CD14-positive monocyte (primary cell): ENCODE results near the gene PRDM11. TPM values are rescaled to one million over a fixed set of nuclear protein-coding genes. Genes with fewer than 3 reads are reported as not detected.

Experiments
- DNase-seq, 3 donors: peaks; one replicate each; pipeline ENCODE4 v3.0.0-alpha.2; 2011 to 2022
- H2AFZ ChIP-seq: 2 replicates; pipeline ENCODE4 v1.6.0; 2012; ENCODE audit warnings: mild to moderate bottlenecking, low read depth, low read length, inconsistent platforms; ENCODE audit not compliant: insufficient read depth, poor library complexity, severe bottlenecking
- H3K27ac ChIP-seq, 2 donors: 1 replicate in 1 of 2; 2 replicates in 1 of 2; pipeline ENCODE4 v1.5.1; 2012 to 2013; ENCODE audit warnings: low read length in 2 of 2, control low read depth in 1 of 2, inconsistent platforms in 1 of 2, low read depth in 1 of 2, mild to moderate bottlenecking in 1 of 2
- H3K27me3 ChIP-seq, 2 donors: one replicate each; pipeline versions ENCODE4 v1.6.0 to v1.6.1; 2011 to 2013; ENCODE audit warnings: low read length in 2 of 2; ENCODE audit not compliant: control insufficient read depth in 2 of 2, insufficient read depth in 2 of 2
- H3K36me3 ChIP-seq, 2 donors: replicated peaks in 1 of 2; 1 replicate in 1 of 2; 2 replicates in 1 of 2; pipeline versions ENCODE4 v1.5.1 to v1.6.1; 2012 to 2013; ENCODE audit warnings: low read length in 2 of 2, control low read depth in 1 of 2, inconsistent platforms in 1 of 2, mild to moderate bottlenecking in 1 of 2; ENCODE audit not compliant: insufficient read depth in 2 of 2, control insufficient read depth in 1 of 2
- H3K4me1 ChIP-seq, 2 donors: 1 replicate in 1 of 2; 2 replicates in 1 of 2; pipeline versions ENCODE4 v1.5.1 to v1.6.1; 2012 to 2013; ENCODE audit warnings: low read length in 2 of 2, control low read depth in 1 of 2, inconsistent platforms in 1 of 2, mild to moderate bottlenecking in 1 of 2, moderate library complexity in 1 of 2; ENCODE audit not compliant: insufficient read depth in 2 of 2, control insufficient read depth in 1 of 2
- H3K4me2 ChIP-seq: replicated peaks from 2 replicates; pipeline ENCODE3; 2012; ENCODE audit warnings: low read length, moderate library complexity, mild to moderate bottlenecking; ENCODE audit not compliant: poor library complexity, severe bottlenecking; ENCODE audit errors: extremely low read depth
- H3K4me3 ChIP-seq, 3 experiments: fragments of 200-600 bp in 1 of 3; sonication (generic) in 1 of 3; replicated peaks in 1 of 3; 1 replicate in 2 of 3; 2 replicates in 1 of 3; pipeline ENCODE4 v1.5.1; 2011 to 2013; ENCODE audit warnings: low read length in 3 of 3, mild to moderate bottlenecking in 3 of 3, control low read depth in 2 of 3, low read depth in 2 of 3, inconsistent platforms in 1 of 3, moderate library complexity in 1 of 3
- H3K79me2 ChIP-seq: 2 replicates; pipeline ENCODE4 v1.6.0; 2012; ENCODE audit warnings: mild to moderate bottlenecking, control low read depth, inconsistent platforms, low read length, moderate library complexity; ENCODE audit not compliant: insufficient read depth
- H3K9ac ChIP-seq: 2 replicates; pipeline ENCODE4 v1.6.0; 2017; ENCODE audit warnings: low read length, mild to moderate bottlenecking; ENCODE audit not compliant: insufficient read depth, poor library complexity, severe bottlenecking
- H3K9me3 ChIP-seq, 2 donors: replicated peaks in 1 of 2; 1 replicate in 1 of 2; 2 replicates in 1 of 2; pipeline versions ENCODE4 v1.5.1 to v1.6.1; 2012 to 2013; ENCODE audit warnings: low read length in 2 of 2, control low read depth in 1 of 2; ENCODE audit not compliant: control insufficient read depth in 1 of 2, insufficient read depth in 1 of 2
- H4K20me1 ChIP-seq: 2 replicates; pipeline ENCODE4 v1.6.0; 2012; ENCODE audit warnings: mild to moderate bottlenecking, low read length, control low read depth, moderate library complexity; ENCODE audit not compliant: insufficient read depth
- H3K27ac Mint-ChIP-seq, 7 donors: one replicate each; pipeline ENCODE4 v1.8.0; 2020; ENCODE audit warnings: mild to moderate bottlenecking in 7 of 7, mixed read lengths in 7 of 7, moderate library complexity in 6 of 7, inconsistent platforms in 2 of 7
- H3K27me3 Mint-ChIP-seq, 3 donors: one replicate each; pipeline ENCODE4 v1.8.0; 2021 to 2022; ENCODE audit warnings: low read depth in 3 of 3, mild to moderate bottlenecking in 3 of 3, mixed read lengths in 3 of 3, moderate library complexity in 3 of 3, inconsistent platforms in 1 of 3
- H3K36me3 Mint-ChIP-seq, 2 donors: one replicate each; pipeline ENCODE4 v1.8.0; 2020; ENCODE audit warnings: mixed read lengths in 2 of 2, inconsistent platforms in 1 of 2, mild to moderate bottlenecking in 1 of 2
- H3K4me1 Mint-ChIP-seq: one replicate; pipeline ENCODE4 v1.8.0; 2020; ENCODE audit warnings: mild to moderate bottlenecking, mixed read lengths
- H3K4me3 Mint-ChIP-seq, 2 donors: one replicate each; pipeline ENCODE4 v1.8.0; 2020; ENCODE audit warnings: mild to moderate bottlenecking in 2 of 2, mixed read lengths in 2 of 2, moderate library complexity in 1 of 2
- H3K9me3 Mint-ChIP-seq, 7 donors: one replicate each; pipeline ENCODE4 v1.8.0; 2020 to 2022; ENCODE audit warnings: mixed read lengths in 7 of 7, mild to moderate bottlenecking in 6 of 7, moderate library complexity in 6 of 7, inconsistent platforms in 2 of 7
- WGBS: methylation state at CpG from one replicate; pipeline ENCODE4 v1.1.5; 2013; ENCODE audit warnings: missing lambda C conversion rate; ENCODE audit not compliant: insufficient coverage; 5-methylcytosine and 5-hydroxymethylcytosine counted together
- intact Hi-C, 2 donors: fragments of 100-400 bp; cut with micrococcal nuclease; formaldehyde crosslinking; loops; one replicate each; pipeline versions ENCODE4 v1.15.0 to v1.15.1; 2023
- polyA plus RNA-seq, 3 donors: library from polyadenylated mRNA; depleted of rRNA in 1 of 3; unstranded in 2 of 3; stranded (reverse) in 1 of 3; fragments of 300-500 nt in 2 of 3; fragments of >200 nt in 1 of 3; fragmentation: Illumina TruSeq in 2 of 3; gene quantifications; 1 replicate in 2 of 3; 2 replicates in 1 of 3; pipeline ENCODE4 v1.2.3, GENCODE V29; 2012 to 2021
- TF ChIP-seq, protein P1 (sequence below): fragments of 200-600 bp; IDR thresholded peaks from one replicate; pipeline ENCODE4 v1.8.0; 2022; ENCODE audit warnings: antibody characterized with exemption, mild to moderate bottlenecking

The PRDM11 gene
- polyA plus RNA-seq, 3 donors, result 0.48 to 1.8 TPM; not detected in 1

- Histone ChIP-seq H3K9ac (no peak overlapping the region), H3K79me2 (no peaks in the 10 kb centered on the region), H2AFZ (no peak overlapping the region), H3K4me2 (no peak overlapping the region), H3K27me3 (peaks cover 4 to 14% of the 10 kb centered on the region in 2 donors), H3K4me3 (no peak overlapping the region), H3K4me1 (no peaks in the 10 kb centered on the region), H3K27ac (no peak overlapping the region), H4K20me1 (no peaks in the 10 kb centered on the region), H3K9me3 (no peaks in the 10 kb centered on the region), H3K36me3 (no peaks in the 10 kb centered on the region)
- Mint-ChIP-seq H3K27ac (no peak overlapping the region), H3K36me3 (no peaks in the 10 kb centered on the region), H3K27me3 (peaks cover 2 to 37% (median 9%) of the 10 kb centered on the region in 3 donors), H3K4me3 (no peak overlapping the region), H3K9me3 (peaks cover 0 to 8% (median 3%) of the 10 kb centered on the region in 7 donors), H3K4me1 (no peaks in the 10 kb centered on the region)
- WGBS, result 94% methylated on average over 2 of the region's 2 CpGs
- no peak for DNase-seq
- intact Hi-C loops, result no loop called here
- TF ChIP-seq, protein P1, sequence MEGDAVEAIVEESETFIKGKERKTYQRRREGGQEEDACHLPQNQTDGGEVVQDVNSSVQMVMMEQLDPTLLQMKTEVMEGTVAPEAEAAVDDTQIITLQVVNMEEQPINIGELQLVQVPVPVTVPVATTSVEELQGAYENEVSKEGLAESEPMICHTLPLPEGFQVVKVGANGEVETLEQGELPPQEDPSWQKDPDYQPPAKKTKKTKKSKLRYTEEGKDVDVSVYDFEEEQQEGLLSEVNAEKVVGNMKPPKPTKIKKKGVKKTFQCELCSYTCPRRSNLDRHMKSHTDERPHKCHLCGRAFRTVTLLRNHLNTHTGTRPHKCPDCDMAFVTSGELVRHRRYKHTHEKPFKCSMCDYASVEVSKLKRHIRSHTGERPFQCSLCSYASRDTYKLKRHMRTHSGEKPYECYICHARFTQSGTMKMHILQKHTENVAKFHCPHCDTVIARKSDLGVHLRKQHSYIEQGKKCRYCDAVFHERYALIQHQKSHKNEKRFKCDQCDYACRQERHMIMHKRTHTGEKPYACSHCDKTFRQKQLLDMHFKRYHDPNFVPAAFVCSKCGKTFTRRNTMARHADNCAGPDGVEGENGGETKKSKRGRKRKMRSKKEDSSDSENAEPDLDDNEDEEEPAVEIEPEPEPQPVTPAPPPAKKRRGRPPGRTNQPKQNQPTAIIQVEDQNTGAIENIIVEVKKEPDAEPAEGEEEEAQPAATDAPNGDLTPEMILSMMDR, result no peak
Measured at GRCh38 chr11:45133878-45134277, 12.6 kb upstream of the PRDM11 start.

- Histone ChIP-seq H3K4me1 (peaks cover 8 to 10% of the 10 kb centered on the region in 2 donors), H3K27me3 (peaks cover 11 to 27% of the 10 kb centered on the region in 2 donors), H4K20me1 (no peaks in the 10 kb centered on the region), H3K79me2 (no peaks in the 10 kb centered on the region), H3K4me2 (no peak overlapping the region), H3K27ac (no peak overlapping the region), H3K9me3 (peaks cover 0 to 4% of the 10 kb centered on the region in 2 donors), H3K4me3 (no peak overlapping the region), H3K9ac (no peak overlapping the region), H3K36me3 (no peaks in the 10 kb centered on the region), H2AFZ (no peak overlapping the region)
- TF ChIP-seq, protein P1, result no peak
- Mint-ChIP-seq H3K27me3 (peaks cover 38 to 54% (median 40%) of the 10 kb centered on the region in 3 donors), H3K27ac (no peak overlapping the region), H3K36me3 (no peaks in the 10 kb centered on the region), H3K4me1 (peaks cover 12% of the 10 kb centered on the region), H3K9me3 (peaks cover 0 to 5% (median 0%) of the 10 kb centered on the region in 7 donors), H3K4me3 (no peak overlapping the region)
- no peak for DNase-seq
- 0% methylated on average over 1 of the region's 1 CpG for WGBS
- intact Hi-C loops, result no loop called here
Measured at GRCh38 chr11:45141171-45141570, 5.3 kb upstream of the PRDM11 start.
